HG03095 (cell line): ENCODE results near the gene PITPNM3.
"Not testable (repeated sequence)": the region's sequence is repeated elsewhere in the genome, so short reads cannot be mapped to it uniquely, and the experiment has no call there.

Source experiments
- ATAC-seq: cut with Tn5 transposase; IDR thresholded peaks from one replicate; pipeline ENCODE4 v1.9.1; 2021; ENCODE audit warnings: moderate library complexity; ENCODE audit not compliant: unreplicated experiment

PITPNM3 gene

DNA sequence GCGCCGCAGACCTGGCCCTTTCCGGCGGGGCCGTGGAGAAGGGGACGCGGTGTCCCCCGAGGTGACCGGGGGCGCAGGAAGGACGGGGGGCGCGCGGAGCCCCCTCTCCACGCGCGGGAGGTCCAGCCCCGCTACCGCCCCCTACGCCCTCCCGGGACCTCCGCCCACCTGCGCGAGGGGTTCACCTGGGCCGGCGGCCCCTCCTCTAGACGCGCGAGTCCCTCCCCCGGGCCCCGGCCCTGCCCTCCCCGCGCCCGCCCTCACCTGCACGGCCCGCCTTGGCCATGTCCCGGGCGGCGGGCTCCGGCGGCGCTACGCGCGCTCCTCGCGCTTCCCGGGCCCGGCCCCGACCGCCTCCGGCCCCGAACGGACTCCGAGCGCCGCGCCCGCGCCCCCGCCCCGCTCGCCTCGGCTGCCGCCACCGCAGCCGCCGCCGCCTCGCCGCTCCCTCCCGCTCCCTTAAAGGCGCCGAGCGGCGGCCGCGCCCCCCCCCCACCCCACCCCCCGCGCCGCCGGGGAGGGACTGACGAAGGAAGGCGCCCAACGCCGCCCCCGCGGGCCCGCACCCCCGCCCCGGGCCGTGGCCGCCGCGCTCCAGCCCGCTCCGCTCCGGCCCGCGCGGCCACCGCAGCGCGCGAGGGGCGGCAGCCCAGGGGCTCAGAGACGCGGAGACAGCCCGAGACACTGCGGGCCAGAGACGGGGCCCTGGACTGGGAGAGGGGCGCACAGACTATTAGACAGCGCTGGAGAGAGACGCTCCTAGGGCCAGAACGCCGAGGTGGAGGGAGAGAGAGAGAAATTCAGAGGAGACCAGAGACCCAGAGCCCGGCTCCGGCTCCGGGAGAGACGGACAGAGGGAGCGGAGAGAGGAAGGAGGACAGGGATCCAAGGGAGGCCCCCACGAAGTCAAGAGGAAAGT, at the start of gene PITPNM3:
Gene PITPNM3, minus strand, starts transcription at position 435 of the 919 bp plus-strand sequence. Its CDS starts 149 bp downstream, at position 286.
- ATAC-seq, result no peak

GRCh38 chr17:6605142-6605541, 48.8 kb upstream of the PITPNM3 start:
- ATAC-seq, result no peak

- no peak for ATAC-seq
Observed at GRCh38 chr17:6603744-6604325, 47.5 kb upstream of the PITPNM3 start.

DNA sequence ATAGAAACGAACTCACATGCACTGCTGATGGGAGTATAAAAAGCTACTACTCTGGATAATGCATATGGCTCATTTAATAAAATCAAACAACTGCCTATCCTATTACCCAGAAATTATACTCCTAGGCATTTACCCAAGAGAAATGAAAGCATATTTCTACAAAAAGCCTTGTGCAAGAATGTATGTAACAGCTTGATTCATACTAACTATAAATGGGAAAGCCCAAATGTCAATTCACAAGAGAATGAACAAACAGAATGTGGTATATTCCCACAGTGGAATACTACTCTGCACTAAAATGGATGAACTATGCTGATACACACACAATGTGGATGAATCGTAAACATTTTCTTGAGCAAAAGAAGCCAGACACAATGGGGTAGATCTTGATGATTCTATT, 45.8 kb upstream of the PITPNM3 start:
- no peak for ATAC-seq

GRCh38 chr17:6599364-6599763, 43.0 kb upstream of the PITPNM3 start:
- no peak for ATAC-seq

DNA sequence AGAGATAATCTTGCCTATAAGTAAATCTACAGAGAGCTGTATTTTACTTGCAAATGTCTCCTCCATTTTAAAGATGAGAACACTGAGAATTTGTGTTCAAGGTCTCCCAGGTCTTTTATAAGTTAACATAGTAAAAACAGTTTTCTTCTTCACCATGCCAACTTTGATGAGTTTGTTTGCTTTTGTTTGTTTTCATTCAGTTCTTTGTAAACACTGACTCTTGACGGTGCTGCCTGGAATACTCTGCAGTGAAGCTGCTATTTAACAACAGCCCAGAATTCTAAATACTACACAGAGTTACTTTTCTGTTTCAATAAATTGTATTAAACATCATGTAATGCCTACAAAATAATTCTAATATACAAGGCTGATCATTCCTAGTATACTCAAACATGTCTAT, 41.4 kb upstream of the PITPNM3 start:
- no peak for ATAC-seq

GRCh38 chr17:6596941-6597340, 40.6 kb upstream of the PITPNM3 start:
- no peak for ATAC-seq

- no peak for ATAC-seq
Observed at GRCh38 chr17:6596511-6596910, 40.2 kb upstream of the PITPNM3 start.

DNA sequence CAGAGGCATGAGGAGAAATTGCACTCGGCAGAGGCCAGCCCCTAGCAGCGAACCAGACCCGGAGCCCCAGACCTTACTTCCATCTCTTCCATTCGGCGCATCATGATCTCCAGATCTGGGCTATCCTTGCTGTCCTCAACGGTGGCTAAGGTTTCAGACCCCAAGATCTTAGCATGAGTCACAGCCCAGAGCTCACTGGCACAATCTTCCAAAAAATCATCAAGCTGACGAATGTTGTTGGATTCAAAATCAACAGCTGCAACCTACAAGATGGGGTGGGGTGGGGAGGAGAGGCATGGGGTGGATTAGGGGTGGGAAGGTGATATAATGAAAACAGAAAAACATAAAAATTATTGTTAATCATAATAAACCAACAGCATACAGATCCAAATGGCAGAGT, 39.7 kb upstream of the PITPNM3 start:
- no peak for ATAC-seq

- ATAC-seq, result not testable (repeated sequence)
Observed at GRCh38 chr17:6593371-6593770, 37.0 kb upstream of the PITPNM3 start.

- ATAC-seq, result no peak
Observed at GRCh38 chr17:6592173-6592572, 35.8 kb upstream of the PITPNM3 start.

- no peak for ATAC-seq
Observed at GRCh38 chr17:6591599-6592158, 35.3 kb upstream of the PITPNM3 start.

DNA sequence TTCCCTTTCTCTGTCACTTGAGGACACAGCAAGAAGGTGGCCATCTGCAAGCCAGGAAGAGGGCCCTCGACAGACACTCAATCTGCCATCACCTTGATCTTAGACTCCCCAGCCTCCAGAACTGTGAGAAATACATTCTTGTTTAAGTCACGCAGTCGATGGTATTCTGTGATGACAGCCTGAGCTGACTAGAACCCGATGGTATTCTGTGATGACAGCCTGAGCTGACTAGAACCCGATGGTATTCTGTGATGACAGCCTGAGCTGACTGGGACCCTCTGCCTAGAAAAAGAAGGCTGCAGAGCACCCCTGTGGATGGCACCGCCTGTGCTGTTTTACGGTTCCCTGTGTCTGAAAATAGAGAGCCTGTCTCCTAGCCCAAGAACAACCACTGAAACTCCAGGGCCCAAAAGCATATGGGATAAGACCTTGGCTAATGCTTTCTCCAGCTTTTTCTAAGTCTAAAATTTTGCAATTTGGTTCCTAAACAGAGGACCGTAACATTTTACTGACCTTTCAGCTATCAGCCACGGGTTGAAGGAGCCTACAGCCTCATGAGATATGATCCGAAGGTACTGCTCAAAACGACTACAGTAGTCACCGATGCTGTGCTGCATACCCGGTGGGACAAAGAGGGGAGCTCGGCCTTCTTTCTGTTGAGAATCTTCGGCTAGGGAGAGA, 33.1 kb upstream of the PITPNM3 start:
- no peak for ATAC-seq

DNA sequence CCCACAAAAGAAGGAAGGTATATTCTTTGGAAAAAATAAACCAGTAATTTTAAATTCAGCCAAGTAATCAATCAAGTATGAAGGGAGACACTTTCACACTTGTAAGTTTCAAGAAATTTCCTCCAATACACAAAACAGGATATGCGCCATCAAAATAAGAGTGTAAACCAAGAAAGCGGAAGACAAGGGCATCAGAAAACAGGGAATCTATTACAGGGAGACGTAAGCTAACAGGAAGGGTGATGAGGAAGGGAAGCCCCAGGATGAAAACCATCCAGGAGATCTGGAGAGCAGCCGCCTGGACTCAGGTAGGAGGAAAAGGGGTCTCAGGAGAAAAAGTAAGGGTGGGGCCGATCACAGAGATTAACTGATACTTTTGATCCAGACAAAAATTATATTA, 31.8 kb upstream of the PITPNM3 start:
- no peak for ATAC-seq

- ATAC-seq, result no peak
Observed at GRCh38 chr17:6587310-6587709, 31.0 kb upstream of the PITPNM3 start.

DNA sequence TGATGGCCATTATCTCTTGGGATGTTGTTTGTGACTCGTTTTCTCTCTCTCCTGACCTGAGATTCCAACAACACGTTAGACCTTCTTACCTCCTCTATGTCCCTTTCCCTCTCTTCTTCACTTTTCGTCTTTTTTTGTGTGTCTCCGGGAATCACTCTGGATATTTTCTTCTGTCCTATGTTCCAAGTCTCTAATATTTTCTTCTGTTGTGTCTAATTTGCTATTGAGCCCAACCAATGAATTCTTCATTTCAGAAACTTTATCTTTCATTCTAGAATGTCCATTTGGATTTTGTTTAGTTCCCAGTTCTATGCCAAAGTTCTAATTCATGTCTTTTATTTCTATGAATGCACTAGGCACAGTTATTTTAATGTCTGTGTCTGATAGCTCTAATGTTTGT, 27.1 kb upstream of the PITPNM3 start:
- ATAC-seq, result no peak

DNA sequence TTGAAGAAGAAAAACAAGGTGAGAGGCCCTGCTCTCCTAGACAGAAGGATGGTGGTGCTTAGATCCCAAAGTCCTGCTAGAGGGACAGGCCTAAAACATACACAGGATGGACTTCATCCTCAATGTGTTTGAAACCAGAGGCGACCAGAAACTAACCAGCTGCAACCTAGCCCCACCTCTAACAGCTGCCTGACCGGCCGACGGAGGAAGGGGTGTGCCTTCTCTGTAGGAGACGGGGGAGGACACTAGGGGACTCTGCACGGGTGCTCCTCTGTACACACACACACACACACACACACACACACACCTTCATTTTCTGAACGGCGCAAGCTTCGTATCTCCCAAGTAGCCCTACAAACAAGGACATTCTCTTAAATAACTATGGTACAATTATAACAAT, 24.3 kb upstream of the PITPNM3 start:
- ATAC-seq, result no peak

GRCh38 chr17:6578491-6578890, 22.1 kb upstream of the PITPNM3 start:
- ATAC-seq, result no peak

- no peak for ATAC-seq
Observed at GRCh38 chr17:6577686-6578263, 21.4 kb upstream of the PITPNM3 start.

DNA sequence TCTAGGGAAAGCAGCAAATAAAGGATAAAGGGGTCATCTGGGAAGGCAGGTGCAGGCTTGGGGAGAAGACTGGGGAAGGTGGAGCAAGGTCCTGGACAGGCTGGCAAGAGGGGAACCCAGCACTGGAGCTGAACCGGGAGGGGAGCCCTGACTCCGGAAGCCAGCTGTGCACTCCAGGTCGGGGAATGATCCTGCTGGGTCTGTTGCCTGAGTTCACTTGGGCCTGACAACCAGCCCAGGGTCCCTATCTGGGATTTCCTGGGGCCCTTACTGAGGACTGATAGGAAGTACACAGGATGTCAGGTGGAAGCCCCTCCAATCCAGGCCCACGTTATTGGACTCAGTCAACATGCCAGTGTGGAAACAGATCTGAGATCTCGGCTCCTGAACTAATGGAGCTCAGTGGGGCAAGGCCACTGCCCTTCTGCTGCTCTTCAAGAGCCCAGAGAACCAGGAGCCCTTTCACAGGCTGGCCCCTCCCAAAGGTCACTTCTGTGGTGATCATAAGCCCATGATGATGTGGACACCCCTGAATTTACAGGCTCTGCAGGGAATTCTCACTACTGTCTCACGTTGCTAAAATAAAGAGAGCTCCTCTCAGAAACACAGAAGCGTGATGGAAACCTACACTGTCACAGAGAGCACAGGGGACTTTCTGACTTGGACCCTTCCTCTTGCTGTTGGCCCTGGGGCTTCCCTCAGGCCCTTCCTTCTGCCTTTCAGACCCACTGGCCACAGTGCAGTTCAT, 19.9 kb upstream of the PITPNM3 start:
- ATAC-seq, result no peak
